GM18499 (cell line): ENCODE results near the gene CTBP2.

Source experiments
- ATAC-seq: cut with Tn5 transposase; IDR thresholded peaks from one replicate; pipeline ENCODE4 v1.9.1; 2021; ENCODE audit warnings: moderate number of reproducible peaks; ENCODE audit not compliant: insufficient read depth, unreplicated experiment

The CTBP2 gene

DNA sequence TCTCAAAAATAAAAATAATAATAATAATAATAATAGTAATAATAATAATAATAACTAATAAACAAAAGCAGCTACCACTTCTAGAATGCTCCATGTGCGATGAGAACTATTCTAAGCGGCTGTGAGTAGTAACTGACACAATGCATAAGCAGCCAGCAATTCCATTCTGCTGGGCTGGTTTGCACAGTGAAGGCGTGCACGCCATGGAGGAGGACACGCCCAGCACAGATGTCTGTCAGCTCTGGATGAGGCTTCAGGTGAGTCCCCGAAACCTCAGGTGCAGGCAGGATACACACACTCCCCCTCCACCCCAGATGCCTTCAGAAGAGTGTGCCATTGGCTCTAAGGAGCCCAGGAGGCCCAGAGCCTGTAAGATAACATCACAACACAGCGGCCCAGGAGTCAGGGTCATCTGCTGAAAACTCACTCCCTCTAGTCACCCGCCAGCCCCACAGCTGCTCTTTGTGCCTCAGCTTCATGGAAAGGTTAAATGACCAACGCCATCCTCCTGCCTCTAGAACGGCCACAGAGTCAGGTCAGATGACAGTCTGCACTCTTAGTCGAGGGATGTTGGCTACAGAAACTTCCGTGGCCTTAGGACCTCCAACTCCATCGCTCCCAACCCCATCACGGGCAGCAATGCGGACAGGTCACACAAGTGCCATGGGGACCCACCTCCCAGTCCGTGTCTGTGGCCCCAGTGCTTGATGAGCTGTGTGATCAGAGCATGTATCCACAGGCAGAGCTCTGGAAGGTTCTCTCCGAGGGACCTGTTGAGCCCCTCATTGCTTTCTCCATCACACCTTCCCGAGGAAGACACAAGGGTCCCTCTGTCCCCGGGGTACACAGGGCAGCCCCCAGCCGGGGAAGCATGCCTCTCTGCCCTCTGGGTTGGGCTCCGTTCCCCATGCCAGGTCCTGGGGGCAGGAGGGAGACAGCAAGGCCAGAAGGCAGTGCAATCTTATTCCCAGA is 103.9 kb downstream of the CTBP2 start:
- ATAC-seq, result no peak

DNA sequence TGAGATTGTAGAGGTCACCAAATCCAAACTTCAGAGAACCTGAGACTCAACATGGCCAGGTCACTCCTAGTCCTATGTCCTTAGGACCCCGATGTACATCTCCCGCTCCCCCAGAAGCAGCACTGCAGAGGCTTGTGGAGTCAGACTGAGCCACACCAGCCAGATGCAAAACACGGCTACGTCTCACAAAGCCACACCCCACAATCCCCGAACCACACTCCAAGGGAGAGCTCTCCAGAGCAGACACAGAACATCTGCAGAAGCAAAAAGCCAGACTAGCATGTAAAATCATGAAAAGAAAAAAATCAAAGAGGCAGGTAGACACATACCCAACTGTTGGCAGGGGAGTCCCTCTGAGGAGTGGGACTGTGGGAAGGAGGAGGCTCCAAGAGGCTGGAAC is 104.9 kb downstream of the CTBP2 start:
- ATAC-seq, result no peak

- ATAC-seq, result no peak
Observed at GRCh38 chr10:125054669-125055268, 105.6 kb downstream of the CTBP2 start.

- ATAC-seq, result no peak
Observed at GRCh38 chr10:125054216-125054615, 106.1 kb downstream of the CTBP2 start.

DNA sequence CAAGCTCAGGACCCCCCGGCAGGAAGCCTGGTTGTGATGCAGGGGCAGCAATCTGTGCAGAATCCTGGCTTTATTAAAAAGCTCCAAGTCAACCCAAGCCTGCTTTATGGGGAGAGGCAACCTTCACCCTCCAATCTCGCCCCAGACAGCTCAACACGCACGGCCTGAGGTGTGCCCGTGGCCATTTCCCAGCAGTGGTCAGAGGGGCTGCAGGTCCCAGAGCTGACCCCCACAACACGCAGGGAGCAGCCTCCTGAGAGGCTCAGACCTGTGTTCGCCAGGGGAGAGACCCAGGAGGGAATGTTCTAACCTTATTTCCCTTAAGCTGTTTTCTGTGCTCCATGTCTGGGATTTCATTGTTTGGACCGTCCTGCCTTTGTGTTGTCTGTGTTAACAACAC is 108.2 kb downstream of the CTBP2 start:
- no peak for ATAC-seq

DNA sequence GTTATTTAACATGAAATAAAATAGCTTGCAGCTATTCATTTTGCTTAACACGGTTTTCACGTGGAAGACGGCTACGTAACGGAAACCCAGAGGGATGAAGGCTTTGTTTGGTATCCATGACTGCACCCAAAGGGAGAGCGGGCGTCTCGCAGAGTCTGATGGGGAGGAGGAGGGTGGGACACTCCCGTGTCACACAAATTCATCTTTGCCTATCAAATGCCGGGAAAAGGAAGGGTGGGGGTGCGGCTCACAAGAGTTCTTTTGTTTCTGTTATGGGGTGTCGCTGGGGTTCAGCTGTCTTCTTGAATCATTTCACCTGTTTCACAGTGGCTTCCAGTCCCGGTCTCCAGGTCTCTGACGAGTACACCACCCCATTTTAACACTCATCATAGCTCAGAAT is 110.0 kb downstream of the CTBP2 start:
- no peak for ATAC-seq

- ATAC-seq, result no peak
Observed at GRCh38 chr10:125049216-125049881, 111.0 kb downstream of the CTBP2 start.

DNA sequence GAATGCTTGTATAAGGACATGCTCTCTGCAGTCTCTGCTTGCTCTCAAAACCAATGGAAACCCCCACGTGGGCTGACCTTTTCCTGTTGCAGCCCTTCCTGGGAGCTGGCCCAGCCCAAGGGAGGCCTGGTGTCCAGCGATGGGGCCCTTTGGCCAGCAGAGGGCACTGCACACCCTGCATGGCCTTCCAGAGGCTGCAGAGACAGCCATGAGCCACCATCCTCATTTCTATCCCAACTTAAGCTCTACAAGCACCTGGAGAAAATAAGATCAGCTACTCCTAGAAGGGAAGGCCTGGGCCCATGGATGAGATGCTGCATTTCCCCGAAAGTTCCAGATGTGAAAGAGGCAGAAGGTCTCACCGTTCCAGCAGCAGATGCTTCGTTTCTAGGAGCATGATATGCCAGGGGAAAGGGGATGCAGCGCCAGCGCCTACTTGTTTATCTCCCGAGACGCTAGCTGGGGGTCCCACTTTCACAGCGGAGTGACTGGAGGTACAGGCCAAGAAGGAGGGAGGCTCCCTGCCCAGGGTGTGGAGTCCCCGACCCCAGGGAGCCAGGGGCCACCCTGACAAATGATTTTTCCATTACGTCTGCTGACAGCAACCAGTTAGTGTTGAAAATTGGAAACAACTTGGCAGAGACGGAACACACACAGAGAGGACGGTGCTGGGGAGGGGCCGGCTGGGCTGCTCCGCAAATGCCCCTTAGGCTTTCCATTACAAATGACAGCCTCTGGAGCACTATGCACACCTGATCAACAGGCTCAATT is 112.1 kb downstream of the CTBP2 start:
- ATAC-seq, result no peak

DNA sequence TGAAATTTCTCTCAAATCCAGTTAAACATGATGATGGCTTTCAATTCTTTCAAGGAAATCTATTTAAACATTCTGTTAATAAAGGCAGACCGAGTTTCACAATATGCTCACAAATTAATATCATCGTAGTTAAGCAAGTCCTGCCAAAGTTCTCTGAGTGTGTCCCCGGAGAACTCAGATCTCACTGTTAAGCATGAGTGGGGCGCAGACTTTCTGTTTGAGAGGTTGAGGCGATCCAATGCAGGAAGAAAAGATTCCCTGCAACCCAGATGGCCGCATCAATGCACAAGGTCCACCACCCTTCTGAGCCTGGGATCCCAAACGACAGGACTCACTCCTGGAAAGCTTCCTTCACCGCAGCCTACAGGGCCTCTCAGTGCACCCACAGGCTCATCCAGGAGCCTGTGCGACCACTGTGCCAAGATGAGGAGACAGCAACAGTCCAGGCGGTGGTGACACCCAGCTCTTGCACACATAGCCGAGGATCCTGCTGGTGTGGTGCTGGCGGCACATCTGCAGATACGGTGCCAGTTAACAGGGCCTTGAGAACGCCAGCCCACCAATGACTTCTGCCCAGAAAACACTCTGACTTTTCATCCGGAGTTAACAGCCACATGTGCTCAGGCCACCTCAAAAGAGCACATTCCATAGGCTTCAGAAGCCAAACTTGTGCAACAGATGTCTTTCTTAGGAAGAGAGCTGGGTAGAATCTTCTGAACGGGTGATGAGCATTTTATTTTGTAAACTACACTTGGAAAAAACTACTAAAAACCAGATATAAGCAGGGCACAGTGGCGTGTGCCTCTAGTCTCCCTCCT is 116.3 kb downstream of the CTBP2 start:
- no peak for ATAC-seq

GRCh38 chr10:125041856-125042506 is 118.4 kb downstream of the CTBP2 start:
- ATAC-seq, result no peak

DNA sequence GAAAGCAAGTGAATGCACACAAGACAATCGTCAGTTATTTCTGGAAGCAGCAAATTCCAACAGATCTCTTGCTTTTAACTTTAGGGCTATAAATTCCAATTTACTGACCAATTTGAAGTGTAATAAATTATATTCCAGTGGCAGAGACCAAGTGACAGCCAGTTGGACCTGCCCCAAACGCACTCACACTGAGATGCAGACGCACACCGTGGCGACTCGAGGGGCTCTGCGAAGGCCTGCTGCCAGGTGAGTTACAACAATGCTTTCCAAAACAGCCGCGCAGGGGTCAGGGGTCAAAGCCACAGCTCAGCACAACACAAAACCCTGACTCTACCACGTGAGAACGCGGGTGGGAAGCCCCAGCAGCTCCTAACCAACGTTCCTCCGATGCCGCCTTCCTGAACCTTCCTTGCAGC is 121.0 kb downstream of the CTBP2 start:
- ATAC-seq, result no peak

DNA sequence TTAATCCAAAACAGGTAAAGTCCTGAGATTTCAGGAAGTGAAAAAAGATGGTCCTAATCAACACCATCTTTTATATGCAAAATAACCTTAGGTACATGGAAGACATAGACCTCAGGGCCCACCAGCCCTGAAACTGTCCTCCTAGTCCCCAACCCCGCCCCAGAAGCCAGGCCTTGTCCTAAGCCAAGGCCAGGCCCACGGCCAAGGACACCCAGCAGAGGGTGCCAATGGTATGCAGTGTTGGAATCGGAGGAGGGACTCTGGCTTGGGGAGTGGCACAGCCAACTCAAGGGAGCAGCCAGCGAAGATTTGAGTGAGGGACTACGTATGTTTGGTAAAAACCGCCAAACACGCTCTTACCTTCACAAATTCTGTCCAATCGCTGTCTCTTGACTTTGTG is 121.7 kb downstream of the CTBP2 start:
- no peak for ATAC-seq

DNA sequence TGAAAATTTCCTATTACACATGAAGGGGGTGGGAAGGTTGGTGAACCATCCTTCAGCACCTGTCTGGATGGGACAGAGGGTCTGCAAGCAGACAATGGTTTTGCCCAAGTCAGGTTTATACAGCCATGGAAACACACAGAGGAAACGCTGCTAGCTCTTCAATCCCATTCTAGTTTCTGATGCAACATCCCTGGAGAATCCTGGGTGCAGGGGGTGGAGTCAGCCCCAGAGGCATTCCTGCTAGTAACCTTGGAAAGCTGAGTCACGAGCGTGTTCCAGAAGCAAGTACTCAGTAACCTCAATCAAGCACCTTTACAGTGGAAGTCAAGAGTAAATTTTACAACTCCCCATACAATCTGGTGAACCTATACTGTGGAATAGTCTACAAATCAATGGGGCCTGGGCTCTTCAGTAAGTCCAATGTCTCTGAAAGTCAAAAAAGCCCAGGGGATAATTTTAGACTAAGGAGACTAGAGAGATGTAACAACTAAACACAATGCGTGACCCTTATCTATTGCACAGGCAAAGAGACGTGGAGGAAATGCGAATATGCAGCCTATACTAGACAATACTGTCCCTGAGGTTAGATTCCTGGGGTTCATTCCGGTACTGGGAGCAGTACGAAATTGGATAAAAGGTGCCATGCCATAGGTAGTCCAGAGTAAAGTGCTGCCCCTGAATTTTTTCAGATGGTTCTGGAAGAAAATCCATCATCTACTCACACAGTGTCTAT is 123.1 kb downstream of the CTBP2 start:
- ATAC-seq, result no peak

- no peak for ATAC-seq
Observed at GRCh38 chr10:125035588-125036295, 124.6 kb downstream of the CTBP2 start.

- ATAC-seq, result no peak
Observed at GRCh38 chr10:125035136-125035535, 125.2 kb downstream of the CTBP2 start.

GRCh38 chr10:125034675-125035074 is 125.7 kb downstream of the CTBP2 start:
- no peak for ATAC-seq

DNA sequence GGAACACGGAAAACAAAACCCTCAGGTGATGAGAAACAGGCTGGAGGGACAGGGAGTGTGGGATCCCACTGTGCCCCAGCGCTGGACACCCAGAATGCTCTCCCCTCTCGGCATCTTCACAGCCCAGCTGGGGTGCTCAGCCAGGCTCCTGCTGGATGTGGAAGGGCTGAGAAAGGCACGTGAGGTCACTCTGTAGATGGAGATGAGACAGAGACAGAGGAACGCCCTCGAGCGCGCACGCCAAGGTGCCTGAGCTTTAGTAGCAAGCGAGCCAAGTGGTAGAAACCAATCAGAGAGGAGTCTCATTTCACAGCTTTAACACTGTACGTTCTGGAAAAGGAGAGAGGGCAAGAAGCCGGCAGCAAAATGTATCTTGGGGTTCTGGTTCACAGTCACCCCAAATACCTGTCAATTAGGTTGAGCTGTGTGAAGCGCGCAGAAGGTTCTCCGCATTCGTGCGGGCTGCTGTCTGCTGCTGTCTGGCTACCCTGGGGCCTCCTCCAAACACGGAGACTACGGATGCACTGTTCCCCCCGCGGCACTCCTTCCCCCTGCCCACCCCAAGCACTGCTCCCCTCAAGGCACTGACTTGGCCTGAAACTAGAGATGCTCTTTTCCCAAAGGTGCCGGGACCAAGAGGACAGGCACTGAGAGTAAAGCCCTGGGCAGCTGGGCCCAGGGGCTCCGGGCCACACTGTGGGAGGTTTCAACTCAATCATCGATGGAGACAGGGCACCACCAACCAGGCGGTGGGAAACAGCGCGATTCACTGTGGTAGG is 127.0 kb downstream of the CTBP2 start:
- ATAC-seq, result no peak
